CD4-positive, alpha-beta T cell (primary cell): ENCODE results near the gene CDHR1. TPM values are rescaled to one million over a fixed set of nuclear protein-coding genes. Genes with fewer than 3 reads are reported as not detected.
"Not testable (repeated sequence)": the region's sequence is repeated elsewhere in the genome, so short reads cannot be mapped to it uniquely, and the experiment has no call there.

Experiments used
- ATAC-seq: fragments of 200-7000 bp; cut with Tn5 transposase; one replicate; pipeline ENCODE4 v1.10.0; 2022; ENCODE audit warnings: mild to moderate bottlenecking; ENCODE audit not compliant: poor library complexity
- CTCF ChIA-PET: fragments of 350-600 bp; sonication (Branson Sonifier 250); formaldehyde crosslinking; loops from one replicate; lab custom pipeline; 2021; ENCODE audit warnings: antibody characterized with exemption, inconsistent platforms; lab: Charles Lee
- POLR2A ChIA-PET: fragments of 350-600 bp; sonication (Branson Sonifier 250); formaldehyde crosslinking; loops from one replicate; lab custom pipeline; 2021; ENCODE audit warnings: antibody characterized with exemption, inconsistent platforms; lab: Charles Lee
- DNase-seq, 14 experiments: peaks; one replicate each; pipeline ENCODE4 v3.0.0-alpha.2; 2013 to 2020; ENCODE audit warnings: mixed read lengths in 2 of 14
- H3K27ac ChIP-seq, 2 donors: one replicate each; pipeline versions ENCODE4 v1.5.1 to v1.7.0; 2013; ENCODE audit warnings: low read length in 2 of 2, low read depth in 1 of 2, mild to moderate bottlenecking in 1 of 2
- H3K27me3 ChIP-seq, 2 experiments: 1 replicate in 1 of 2; 2 replicates in 1 of 2; pipeline versions ENCODE4 v1.6.1 to v1.7.0; 2013; ENCODE audit warnings: low read length in 2 of 2, control low read depth in 1 of 2, mild to moderate bottlenecking in 1 of 2, moderate library complexity in 1 of 2; ENCODE audit not compliant: insufficient read depth in 2 of 2, control insufficient read depth in 1 of 2
- H3K36me3 ChIP-seq: one replicate; pipeline ENCODE4 v1.6.1; 2013; ENCODE audit warnings: low read length, control low read depth; ENCODE audit not compliant: insufficient read depth
- H3K4me1 ChIP-seq: one replicate; pipeline ENCODE4 v1.6.1; 2013; ENCODE audit warnings: low read length, control low read depth; ENCODE audit not compliant: insufficient read depth
- H3K4me3 ChIP-seq: one replicate; pipeline ENCODE4 v1.5.1; 2013; ENCODE audit warnings: mild to moderate bottlenecking, low read length, moderate library complexity
- H3K9me3 ChIP-seq, 2 experiments: 1 replicate in 1 of 2; 2 replicates in 1 of 2; pipeline versions ENCODE4 v1.6.1 to v1.7.0; 2013; ENCODE audit warnings: low read length in 2 of 2, mild to moderate bottlenecking in 2 of 2, control low read depth in 1 of 2, moderate library complexity in 1 of 2; ENCODE audit not compliant: control insufficient read depth in 1 of 2, insufficient read depth in 1 of 2
- H3K27ac Mint-ChIP-seq: one replicate; pipeline ENCODE4 v1.8.0; 2020; ENCODE audit warnings: mixed read lengths
- H3K27me3 Mint-ChIP-seq: one replicate; pipeline ENCODE4 v1.8.0; 2021; ENCODE audit warnings: mixed read lengths
- H3K36me3 Mint-ChIP-seq: one replicate; pipeline ENCODE4 v1.8.0; 2021; ENCODE audit warnings: low read depth, mixed read lengths
- H3K4me1 Mint-ChIP-seq: one replicate; pipeline ENCODE4 v1.8.0; 2021; ENCODE audit warnings: low read depth, mixed read lengths
- H3K4me3 Mint-ChIP-seq: one replicate; pipeline ENCODE4 v1.8.0; 2020; ENCODE audit warnings: mild to moderate bottlenecking, mixed read lengths
- H3K9me3 Mint-ChIP-seq: one replicate; pipeline ENCODE4 v1.8.0; 2020; ENCODE audit warnings: mixed read lengths
- CTCF ChIP-seq: fragments of 200-600 bp; IDR thresholded peaks from one replicate; pipeline ENCODE4 v1.8.0; 2022; ENCODE audit warnings: antibody characterized with exemption, mild to moderate bottlenecking
- intact Hi-C, 2 experiments: fragments of 100-400 bp; cut with DNase I in 1 of 2; cut with micrococcal nuclease in 1 of 2; formaldehyde crosslinking; loops; one replicate each; pipeline versions ENCODE4 v1.15.1 to v1.9.0; 2023 to 2025; cut with DNase I, micrococcal nuclease
- total RNA-seq, 174 experiments: library from RNA in 2 of 174; stranded (reverse) in 2 of 174; gene quantifications; one replicate each; pipeline ENCODE4 v1.2.3 and lab custom pipeline; 2021 to 2026

Gene CDHR1
- total RNA-seq, 2 experiments from 2014 or later, result 0.74 to 0.92 TPM

DNA sequence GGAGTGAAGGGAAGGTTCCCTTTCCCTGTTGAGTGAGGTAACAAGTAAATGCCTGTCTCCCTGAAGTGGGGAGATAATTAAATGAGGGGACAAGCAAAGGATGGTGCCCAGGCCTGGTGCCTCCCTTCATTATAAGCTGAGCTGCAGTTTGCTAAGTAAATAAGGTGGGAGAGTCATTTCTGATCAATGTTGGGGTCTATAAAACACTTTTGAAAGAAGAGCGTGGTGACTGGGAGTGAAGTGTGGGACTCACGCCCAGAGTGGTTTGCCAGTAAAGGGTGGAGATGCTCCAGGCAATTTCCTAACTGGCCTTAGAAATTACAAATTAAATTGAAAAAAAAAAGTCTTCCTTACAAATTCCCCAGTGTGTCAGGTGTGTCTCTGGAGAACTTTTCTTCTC lies 30.3 kb upstream of the CDHR1 start:
- no peak overlapping the region for H3K27ac Mint-ChIP-seq
- no peak overlapping the region for H3K27ac ChIP-seq
- no peak overlapping the region for H3K4me3 ChIP-seq
- no peaks in the 10 kb centered on the region for H3K36me3 ChIP-seq
- ChIA-PET CTCF (no interaction called here), POLR2A (interaction anchor here (0.6 kb wide), 1 partner anchor 34 kb away, joined by 3 read pairs; no protein-coding TSS in a partner anchor)
- no peaks in the 10 kb centered on the region for H3K36me3 Mint-ChIP-seq
- no peak overlapping the region for H3K4me3 Mint-ChIP-seq
- no peaks in the 10 kb centered on the region for H3K27me3 ChIP-seq
- DNase-seq (no peak), ATAC-seq (no peak)
- H3K9me3 ChIP-seq, result peaks cover 0 to 7% of the 10 kb centered on the region in 2 experiments
- peaks cover 4% of the 10 kb centered on the region for H3K27me3 Mint-ChIP-seq
- H3K4me1 Mint-ChIP-seq, result peaks cover 5% of the 10 kb centered on the region
- intact Hi-C loops, result no loop called here
- no peaks in the 10 kb centered on the region for H3K9me3 Mint-ChIP-seq
- TF ChIP-seq CTCF, result no peak
- H3K4me1 ChIP-seq, result peaks cover 3% of the 10 kb centered on the region

GRCh38 chr10:84164442-84164841 lies 29.9 kb upstream of the CDHR1 start:
- H3K36me3 ChIP-seq, result no peaks in the 10 kb centered on the region
- H3K27ac ChIP-seq, result no peak overlapping the region
- no peak overlapping the region for H3K27ac Mint-ChIP-seq
- ChIA-PET CTCF (no interaction called here), POLR2A (no interaction called here)
- H3K4me3 ChIP-seq, result no peak overlapping the region
- DNase-seq (no peak), ATAC-seq (no peak)
- no peaks in the 10 kb centered on the region for H3K27me3 ChIP-seq
- intact Hi-C loops, result no loop called here
- peaks cover under 1% of the 10 kb centered on the region for H3K4me1 Mint-ChIP-seq
- no peak for TF ChIP-seq CTCF
- H3K4me1 ChIP-seq, result no peaks in the 10 kb centered on the region
- H3K27me3 Mint-ChIP-seq, result peaks cover 4% of the 10 kb centered on the region
- peaks cover 0 to 7% of the 10 kb centered on the region in 2 experiments for H3K9me3 ChIP-seq
- H3K4me3 Mint-ChIP-seq, result no peak overlapping the region
- no peaks in the 10 kb centered on the region for H3K9me3 Mint-ChIP-seq
- H3K36me3 Mint-ChIP-seq, result no peaks in the 10 kb centered on the region

- intact Hi-C loops, result no loop called here
- CTCF ChIA-PET, result interaction anchor here (1.5 kb wide), 1 partner anchor 11 kb away, joined by 3 read pairs; no protein-coding TSS in a partner anchor
Measured at GRCh38 chr10:84166620-84167288, 27.6 kb upstream of the CDHR1 start.

DNA sequence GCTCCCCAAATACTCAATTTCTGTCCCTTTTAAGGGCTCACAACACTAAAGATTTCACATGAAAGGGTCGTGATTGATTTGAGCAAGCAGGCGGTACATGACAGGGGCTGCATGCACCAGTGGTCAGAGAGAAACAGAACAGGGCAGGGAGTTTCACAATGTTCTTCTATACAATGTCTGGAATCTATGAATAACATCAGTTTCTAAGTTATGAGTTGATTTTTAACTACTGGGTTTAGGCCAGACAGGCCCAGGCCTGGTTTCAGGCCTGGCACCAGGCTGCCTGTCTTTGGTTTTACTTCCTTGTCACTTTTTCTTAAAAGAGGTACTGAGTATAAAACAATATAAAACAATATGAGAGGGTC lies 27.1 kb upstream of the CDHR1 start:
- intact Hi-C loops, ATAC-seq, H3K27ac Mint-ChIP-seq, H3K27me3 Mint-ChIP-seq, H3K4me1 ChIP-seq, H3K36me3 Mint-ChIP-seq, DNase-seq, H3K4me3 Mint-ChIP-seq, H3K9me3 Mint-ChIP-seq, H3K4me1 Mint-ChIP-seq, H3K9me3 ChIP-seq, POLR2A ChIA-PET, H3K27me3 ChIP-seq, H3K4me3 ChIP-seq, H3K27ac ChIP-seq, H3K36me3 ChIP-seq: not testable (repeated sequence)
- CTCF ChIA-PET, result interaction anchor here (1.5 kb wide), 1 partner anchor 11 kb away, joined by 3 read pairs; no protein-coding TSS in a partner anchor

More at GRCh38 chr10:84166620-84167288, 27.6 kb upstream of the CDHR1 start:
- POLR2A ChIA-PET, result no interaction called here
- DNase-seq (no peak), ATAC-seq (no peak)
- H3K27me3 Mint-ChIP-seq, result peaks cover 4% of the 10 kb centered on the region
- H3K36me3 Mint-ChIP-seq, result no peaks in the 10 kb centered on the region
- Histone ChIP-seq H3K27me3 (no peaks in the 10 kb centered on the region), H3K4me1 (no peaks in the 10 kb centered on the region), H3K9me3 (peaks cover 0 to 7% of the 10 kb centered on the region in 2 experiments), H3K27ac (no peak overlapping the region), H3K36me3 (no peaks in the 10 kb centered on the region), H3K4me3 (no peak overlapping the region)
- no peak for TF ChIP-seq CTCF
- no peak overlapping the region for H3K4me3 Mint-ChIP-seq
- H3K27ac Mint-ChIP-seq, result no peak overlapping the region
- H3K9me3 Mint-ChIP-seq, result no peaks in the 10 kb centered on the region
- H3K4me1 Mint-ChIP-seq, result no peaks in the 10 kb centered on the region

DNA sequence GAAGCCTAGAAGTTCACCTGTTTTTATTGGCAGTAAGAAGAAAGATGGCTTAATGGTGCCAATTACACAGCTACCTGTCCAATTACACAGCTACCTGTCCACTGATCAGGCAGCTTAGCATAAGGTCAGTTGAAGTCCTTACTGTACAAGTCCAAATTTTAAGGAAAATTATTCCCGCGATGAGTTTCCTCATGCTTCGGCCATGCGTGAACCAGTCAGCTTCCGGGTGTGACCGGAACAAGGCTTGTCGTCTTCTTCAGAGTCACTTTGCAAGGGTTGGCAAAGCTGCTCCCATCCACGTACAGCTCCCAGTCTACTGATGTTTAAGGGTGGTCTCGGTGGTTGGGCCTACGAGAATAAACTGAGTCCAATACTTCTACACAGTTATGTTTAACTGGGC lies 26.0 kb upstream of the CDHR1 start:
- DNase-seq, intact Hi-C loops: not testable (repeated sequence)

More for the DNA sequence above, 26.0 kb upstream of the CDHR1 start:
- POLR2A ChIA-PET, H3K27ac ChIP-seq, H3K9me3 ChIP-seq, ATAC-seq, H3K36me3 Mint-ChIP-seq, H3K27ac Mint-ChIP-seq, CTCF ChIA-PET, H3K4me1 Mint-ChIP-seq, H3K4me3 Mint-ChIP-seq, H3K36me3 ChIP-seq, H3K4me1 ChIP-seq, H3K27me3 ChIP-seq, H3K27me3 Mint-ChIP-seq, H3K9me3 Mint-ChIP-seq, H3K4me3 ChIP-seq: not testable (repeated sequence)
